Measurements from ENCODE around the gene EFNA1.

The EFNA1 gene

GRCh38 chr1:155134322-155134721, 6.6 kb downstream of the EFNA1 start:
- peak overlapping the region; percentile 85 for H3K4me3 ChIP-seq (ENCODE audit: low read depth, low read length)
- no peak for TF ChIP-seq POLR2A (IDR thresholded peaks at IDR 0.05; ENCODE audit: extremely low read depth, insufficient read length)
- no peak for TF ChIP-seq MYC (IDR thresholded peaks at IDR 0.05; ENCODE audit: low read depth, low read length)
- TF ChIP-seq, protein P1, sequence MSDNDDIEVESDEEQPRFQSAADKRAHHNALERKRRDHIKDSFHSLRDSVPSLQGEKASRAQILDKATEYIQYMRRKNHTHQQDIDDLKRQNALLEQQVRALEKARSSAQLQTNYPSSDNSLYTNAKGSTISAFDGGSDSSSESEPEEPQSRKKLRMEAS (IDR thresholded peaks at IDR 0.05; ENCODE audit: low read depth, low read length), result no peak
- no peak for TF ChIP-seq CTCF (IDR thresholded peaks at IDR 0.05; ENCODE audit: low read depth, low read length)
- DNase-seq (ENCODE audit: low read depth), result no peak

DNA sequence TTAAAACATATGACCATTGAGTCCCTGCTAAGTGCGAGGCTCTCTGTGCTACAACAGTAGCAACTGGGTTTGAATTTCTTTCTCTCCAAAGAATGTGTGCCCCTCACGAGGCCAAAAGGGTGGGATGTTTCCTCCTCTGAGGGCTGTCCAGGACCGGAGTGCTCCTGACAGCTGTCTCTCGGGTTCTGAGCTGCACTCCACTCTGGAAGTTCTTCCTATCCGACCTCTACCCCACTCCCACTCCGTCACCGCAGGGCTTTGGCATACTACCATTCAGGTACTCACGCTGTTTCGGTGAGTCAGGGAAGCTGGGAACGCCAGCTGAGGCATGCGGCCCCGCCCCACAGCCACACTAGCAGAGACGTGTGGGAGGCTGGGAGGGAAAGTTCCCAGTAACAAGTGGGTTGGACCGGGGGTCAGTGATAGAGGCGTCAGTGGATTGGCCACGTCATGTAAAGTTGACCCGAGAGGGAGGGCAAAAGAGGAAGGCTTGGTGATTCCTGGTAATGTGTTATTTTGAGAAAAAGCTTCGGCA, 7.3 kb downstream of the EFNA1 start:
- TF ChIP-seq, protein P1 (IDR thresholded peaks at IDR 0.05; ENCODE audit: low read depth, low read length), result no peak
- peak; percentile 20; the same call in 1 of the 2 replicates for TF ChIP-seq MYC (IDR thresholded peaks at IDR 0.05; ENCODE audit: low read depth, low read length)
- peak overlapping the region; percentile 85 for H3K4me3 ChIP-seq (ENCODE audit: low read depth, low read length)
- DNase-seq (ENCODE audit: low read depth), result peak; percentile 82

DNA sequence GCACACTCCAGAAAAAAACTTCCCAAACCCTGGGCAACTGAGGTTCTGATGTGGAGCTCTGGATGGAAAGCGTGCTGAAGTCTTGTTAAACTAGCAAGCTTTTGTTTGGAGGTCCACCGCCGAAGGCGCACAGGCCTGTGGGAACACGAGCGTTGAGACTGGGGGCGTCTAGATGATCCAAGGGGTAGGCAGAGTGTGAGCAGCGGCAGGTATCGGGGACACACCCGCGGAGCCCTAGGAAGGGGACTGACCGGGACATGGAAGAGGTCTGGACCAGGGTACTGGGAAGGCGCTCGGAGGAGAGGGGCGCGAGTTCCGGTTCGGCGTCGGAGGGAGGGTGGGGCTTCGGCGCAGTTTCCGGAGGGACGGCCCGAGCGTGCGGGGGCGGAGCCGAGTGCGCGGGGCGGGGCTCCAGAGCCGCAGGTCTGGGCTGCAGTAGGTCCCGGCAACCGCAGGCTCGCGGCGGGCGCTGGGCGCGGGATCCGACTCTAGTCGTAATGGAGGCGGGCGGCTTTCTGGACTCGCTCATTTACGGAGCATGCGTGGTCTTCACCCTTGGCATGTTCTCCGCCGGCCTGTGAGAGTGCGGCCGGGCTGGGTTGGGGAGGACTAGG, 7.8 kb downstream of the EFNA1 start, which contains the start of gene SLC50A1:
SLC50A1 (plus strand) TSS at position 438 of the 614 bp plus-strand sequence; CDS start at position 498, 60 bp downstream.
- peak within 1 kb of the TSS; percentile 85 for H3K4me3 ChIP-seq (ENCODE audit: low read depth, low read length)
- DNase-seq (ENCODE audit: low read depth), result peak; percentile 95
- TF ChIP-seq, protein P1 (IDR thresholded peaks at IDR 0.05; ENCODE audit: low read depth, low read length), result peak; percentile 29; the same call in 1 of the 2 replicates
- TF ChIP-seq CTCF (IDR thresholded peaks at IDR 0.05; ENCODE audit: low read depth, low read length) (no peak), MYC (IDR thresholded peaks at IDR 0.05; ENCODE audit: low read depth, low read length) (no peak; the same call in none of the 2 replicates), POLR2A (IDR thresholded peaks at IDR 0.05; ENCODE audit: extremely low read depth, insufficient read length) (peak; percentile 95)

DNA sequence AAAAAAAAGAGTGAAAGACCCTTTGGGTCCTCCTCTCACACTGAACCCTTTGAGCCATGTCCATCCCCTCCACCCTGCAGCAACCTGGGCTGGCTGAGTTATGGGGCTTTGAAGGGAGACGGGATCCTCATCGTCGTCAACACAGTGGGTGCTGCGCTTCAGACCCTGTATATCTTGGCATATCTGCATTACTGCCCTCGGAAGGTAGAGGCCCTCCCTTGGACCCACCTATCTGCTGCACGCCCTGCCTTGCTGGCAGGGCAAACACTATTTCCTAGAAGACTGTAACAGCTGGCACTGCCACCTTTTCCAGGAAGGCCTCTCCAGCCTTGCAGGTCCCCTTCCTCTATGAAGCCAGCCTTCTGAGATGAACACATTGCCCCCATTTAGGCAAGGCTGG, 9.1 kb downstream of the EFNA1 start:
- peak overlapping the region; percentile 66 for H3K4me3 ChIP-seq (ENCODE audit: low read depth, low read length)
- no peak for TF ChIP-seq POLR2A (IDR thresholded peaks at IDR 0.05; ENCODE audit: extremely low read depth, insufficient read length)
- TF ChIP-seq MYC (IDR thresholded peaks at IDR 0.05; ENCODE audit: low read depth, low read length), result no peak
- TF ChIP-seq, protein P1 (IDR thresholded peaks at IDR 0.05; ENCODE audit: low read depth, low read length), result no peak
- no peak for TF ChIP-seq CTCF (IDR thresholded peaks at IDR 0.05; ENCODE audit: low read depth, low read length)
- DNase-seq (ENCODE audit: low read depth), result peak; percentile 35

GRCh38 chr1:155137154-155137949, 9.7 kb downstream of the EFNA1 start:
- peak overlapping the region; percentile 66 for H3K4me3 ChIP-seq (ENCODE audit: low read depth, low read length)
- TF ChIP-seq POLR2A (IDR thresholded peaks at IDR 0.05; ENCODE audit: extremely low read depth, insufficient read length) (no peak), CTCF (IDR thresholded peaks at IDR 0.05; ENCODE audit: low read depth, low read length) (no peak), MYC (IDR thresholded peaks at IDR 0.05; ENCODE audit: low read depth, low read length) (no peak)
- TF ChIP-seq, protein P1 (IDR thresholded peaks at IDR 0.05; ENCODE audit: low read depth, low read length), result no peak
- DNase-seq (ENCODE audit: low read depth), result no peak
